SK-N-SH (cell line): ENCODE results near the gene NHSL1. TPM values are rescaled to one million over a fixed set of nuclear protein-coding genes. Genes with fewer than 3 reads are reported as not detected.

ENCODE experiments used
- CTCF ChIA-PET: fragments of 300-600, 350-600 bp; formaldehyde crosslinking; extraction: SDS; loops from one replicate; lab custom pipeline; 2021; lab: Yijun Ruan, JAX
- POLR2A ChIA-PET: fragments of 350-600 bp; sonication (Branson Sonifier 250); formaldehyde crosslinking; extraction: SDS; loops from one replicate; lab custom pipeline; 2020; ENCODE audit warnings: antibody characterized with exemption, inconsistent platforms; lab: Yijun Ruan, JAX
- DNase-seq: peaks from one replicate; pipeline ENCODE4 v3.0.0; 2012
- H2AFZ ChIP-seq: fragments of 200-600 bp; sonication (generic); 2 replicates; pipeline ENCODE4 v1.8.1; 2016; ENCODE audit warnings: antibody characterized with exemption, mild to moderate bottlenecking, low read depth
- H3F3A ChIP-seq: fragments of 200-600 bp; sonication (generic); replicated peaks from 2 replicates; pipeline ENCODE3; 2016; ENCODE audit warnings: antibody characterized with exemption, mild to moderate bottlenecking; ENCODE audit not compliant: insufficient read depth
- H3K27ac ChIP-seq, 2 experiments: fragments of 200-500 bp in 1 of 2; fragments of 200-600 bp in 1 of 2; sonication (Bioruptor generic) in 1 of 2; sonication (generic), shearing (Covaris generic) in 1 of 2; 2 replicates each; pipeline versions ENCODE4 v1.5.1 to v1.6.1; 2014 to 2016; ENCODE audit warnings: low read depth in 2 of 2, inconsistent platforms in 1 of 2, low read length in 1 of 2, mild to moderate bottlenecking in 1 of 2, mixed read lengths in 1 of 2
- H3K27me3 ChIP-seq: fragments of 200-600 bp; sonication (generic), shearing (Covaris generic); 2 replicates; pipeline ENCODE4 v1.6.1; 2016; ENCODE audit warnings: mixed run types; ENCODE audit not compliant: insufficient read depth
- H3K36me3 ChIP-seq, 2 experiments: fragments of 200-500 bp in 1 of 2; fragments of 200-600 bp in 1 of 2; sonication (Bioruptor generic) in 1 of 2; sonication (generic) in 1 of 2; replicated peaks in 1 of 2; 2 replicates each; pipeline versions ENCODE3 to v1.5.1; 2014 to 2016; ENCODE audit warnings: low read length in 1 of 2, mild to moderate bottlenecking in 1 of 2; ENCODE audit not compliant: insufficient read depth in 2 of 2, control insufficient read depth in 1 of 2
- H3K4me1 ChIP-seq, 2 experiments: fragments of 200-500 bp in 1 of 2; fragments of 200-600 bp in 1 of 2; sonication (Bioruptor generic) in 1 of 2; sonication (generic), shearing (Covaris generic) in 1 of 2; 2 replicates each; pipeline versions ENCODE4 v1.5.1 to v1.6.1; 2014 to 2016; ENCODE audit warnings: low read depth in 1 of 2, low read length in 1 of 2, mixed run types in 1 of 2; ENCODE audit not compliant: insufficient read depth in 2 of 2, control insufficient read depth in 1 of 2
- H3K4me2 ChIP-seq: fragments of 200-600 bp; sonication (generic), shearing (Covaris generic); 2 replicates; pipeline ENCODE4 v1.6.1; 2017; ENCODE audit warnings: mixed run types
- H3K4me3 ChIP-seq, 2 experiments: fragments of 200-500 bp in 1 of 2; fragments of 200-600 bp in 1 of 2; sonication (Bioruptor generic) in 1 of 2; sonication (generic), shearing (Covaris generic) in 1 of 2; 2 replicates each; pipeline versions ENCODE4 v1.5.1 to v1.8.1; 2014 to 2016; ENCODE audit warnings: low read depth in 2 of 2, inconsistent platforms in 1 of 2, low read length in 1 of 2, mild to moderate bottlenecking in 1 of 2, mixed read lengths in 1 of 2, moderate library complexity in 1 of 2
- H3K79me2 ChIP-seq: fragments of 200-600 bp; sonication (generic); 2 replicates; pipeline ENCODE4 v1.8.1; 2017; ENCODE audit warnings: mild to moderate bottlenecking; ENCODE audit not compliant: insufficient read depth
- H3K9ac ChIP-seq: fragments of 200-600 bp; sonication (generic); 2 replicates; pipeline ENCODE4 v1.6.1; 2017; ENCODE audit warnings: mixed run types
- H3K9me2 ChIP-seq: fragments of 200-600 bp; sonication (generic); 2 replicates; pipeline ENCODE4 v1.6.1; 2017; ENCODE audit warnings: mixed run types
- H3K9me3 ChIP-seq: fragments of 200-600 bp; sonication (generic); 2 replicates; pipeline ENCODE4 v1.6.1; 2017; ENCODE audit warnings: mixed run types, mild to moderate bottlenecking, moderate library complexity
- H4K20me1 ChIP-seq: fragments of 200-600 bp; sonication (generic); 2 replicates; pipeline ENCODE4 v1.6.1; 2017; ENCODE audit warnings: mild to moderate bottlenecking, mixed run types; ENCODE audit not compliant: insufficient read depth
- EZH2phosphoT487 ChIP-seq: fragments of 200-600 bp; sonication (generic); IDR thresholded peaks from 2 replicates; pipeline ENCODE4 v1.6.1; 2017; ENCODE audit warnings: low read depth, mixed run types, mild to moderate bottlenecking, antibody characterized with exemption, moderate library complexity, borderline replicate concordance
- FOXJ3 ChIP-seq: sonication (generic); formaldehyde crosslinking; IDR thresholded peaks from 2 replicates; pipeline ENCODE4 v1.5.1; 2020; ENCODE audit warnings: mild to moderate bottlenecking, missing genetic modification reagents
- GABPA ChIP-seq: IDR thresholded peaks from 2 replicates; pipeline ENCODE4 v1.4.0; 2012; ENCODE audit warnings: low read depth, mild to moderate bottlenecking
- GATA2 ChIP-seq: sonication (generic); formaldehyde crosslinking; IDR thresholded peaks from 2 replicates; pipeline ENCODE4 v1.5.0; 2020; ENCODE audit warnings: mild to moderate bottlenecking, missing genetic modification reagents
- IRF3 ChIP-seq: fragments of 150-350 bp; IDR thresholded peaks from 2 replicates; pipeline ENCODE4 v1.6.1; 2016; ENCODE audit warnings: mild to moderate bottlenecking, low read depth, low read length
- MAX ChIP-seq: IDR thresholded peaks from 2 replicates; pipeline ENCODE4 v1.4.0; 2012; ENCODE audit warnings: low read depth
- NFIC ChIP-seq: IDR thresholded peaks from 2 replicates; pipeline ENCODE4 v1.4.0; 2012; ENCODE audit warnings: borderline replicate concordance
- NRF1 ChIP-seq: IDR thresholded peaks from 2 replicates; pipeline ENCODE4 v1.6.1; 2012; ENCODE audit warnings: low read depth, mild to moderate bottlenecking, low read length
- PBX3 ChIP-seq: IDR thresholded peaks from 2 replicates; pipeline ENCODE4; 2012
- RAD21 ChIP-seq: IDR thresholded peaks from 2 replicates; pipeline ENCODE4 v1.6.1; 2012; ENCODE audit warnings: mild to moderate bottlenecking, low read length
- RFX5 ChIP-seq: IDR thresholded peaks from 2 replicates; pipeline ENCODE4 v1.6.1; 2012; ENCODE audit warnings: mild to moderate bottlenecking, improper control_type of control experiment, low read length
- RXRA ChIP-seq: IDR thresholded peaks from 2 replicates; pipeline ENCODE4 v1.4.0; 2012; ENCODE audit warnings: low read depth, mild to moderate bottlenecking, borderline replicate concordance
- SIN3A ChIP-seq: IDR thresholded peaks from 2 replicates; pipeline ENCODE4 v1.6.1; 2012; ENCODE audit warnings: low read depth, mild to moderate bottlenecking, low read length, moderate library complexity, borderline replicate concordance
- SMC3 ChIP-seq: IDR thresholded peaks from 2 replicates; pipeline ENCODE4 v1.6.1; 2012; ENCODE audit warnings: low read depth, low read length, improper control_type of control experiment
- TAF1 ChIP-seq: IDR thresholded peaks from 2 replicates; pipeline ENCODE4 v1.6.1; 2012; ENCODE audit warnings: low read depth, mild to moderate bottlenecking, low read length, moderate library complexity, borderline replicate concordance
- TCF12 ChIP-seq: IDR thresholded peaks from 2 replicates; pipeline ENCODE4 v1.4.0; 2012
- TEAD4 ChIP-seq: IDR thresholded peaks from 2 replicates; pipeline ENCODE4 v1.4.0; 2012; ENCODE audit warnings: mild to moderate bottlenecking, borderline replicate concordance; ENCODE audit not compliant: insufficient read depth
- USF1 ChIP-seq: IDR thresholded peaks from 2 replicates; pipeline ENCODE4 v1.4.0; 2012; ENCODE audit warnings: low read depth, borderline replicate concordance
- USF2 ChIP-seq: fragments of 150-350 bp; IDR thresholded peaks from 2 replicates; pipeline ENCODE4 v1.6.1; 2017; ENCODE audit warnings: antibody characterized with exemption, low read length, low read depth, borderline replicate concordance
- WGBS: methylation state at CpG from one replicate; pipeline ENCODE4 v1.1.6; 2017; ENCODE audit warnings: low lambda C conversion rate; 5-methylcytosine and 5-hydroxymethylcytosine counted together
- polyA plus RNA-seq, 3 experiments: library from polyadenylated mRNA; depleted of rRNA; stranded (reverse); fragments of >200 nt; gene quantifications; 2 replicates each; pipeline ENCODE4 v1.2.3, GENCODE V29; 2012

NHSL1 gene
- polyA plus RNA-seq, 1 of the 3 experiments (the other 2 are of a cell fraction), result under 0.01 TPM

- Histone ChIP-seq H3K9me3 (no peaks in the 10 kb centered on the region), H3K4me3 (no peak overlapping the region), H4K20me1 (no peaks in the 10 kb centered on the region), H3K36me3 (no peaks in the 10 kb centered on the region), H3K4me2 (no peak overlapping the region), H3K79me2 (no peaks in the 10 kb centered on the region), H3K27me3 (peaks cover 16% of the 10 kb centered on the region; the same call in 1 of the 2 replicates), H3F3A (no peaks in the 10 kb centered on the region), H3K9ac (no peak overlapping the region), H3K4me1 (peaks cover 0 to 8% of the 10 kb centered on the region in 2 experiments; a peak in 1 of 4 replicates), H3K9me2 (no peaks in the 10 kb centered on the region), H3K27ac (no peak overlapping the region), H2AFZ (no peak overlapping the region)
- TF ChIP-seq IRF3 (no peak), USF1 (no peak), RFX5 (no peak), USF2 (no peak), TCF12 (no peak)
- ChIA-PET POLR2A (no interaction called here), CTCF (interaction anchor here (1.5 kb wide), 1 partner anchor 98 kb away, joined by 4 read pairs; no protein-coding TSS in a partner anchor)
- DNase-seq, result no peak
These were observed 76.4 kb downstream of the NHSL1 start for GRCh38 chr6:138422861-138423260.

- H3K9me3 ChIP-seq, result no peaks in the 10 kb centered on the region
- ChIA-PET CTCF (interaction anchor here (1.6 kb wide), 1 partner anchor 18 kb away, joined by 6 read pairs; the partner anchor contains the start of gene HEBP2), POLR2A (no interaction called here)
- H2AFZ ChIP-seq, result no peak overlapping the region
- H3K4me3 ChIP-seq, result no peak overlapping the region
- 31% methylated on average over 10 of the region's 10 CpGs for WGBS
- H3K4me2 ChIP-seq, result no peak overlapping the region
- peaks cover 16% of the 10 kb centered on the region; the same call in 1 of the 2 replicates for H3K27me3 ChIP-seq
- no peaks in the 10 kb centered on the region for H3K79me2 ChIP-seq
- no peaks in the 10 kb centered on the region for H3K36me3 ChIP-seq
- no peaks in the 10 kb centered on the region for H3K9me2 ChIP-seq
- no peak overlapping the region for H3K27ac ChIP-seq
- peaks cover 0 to 8% of the 10 kb centered on the region in 2 experiments; a peak in 1 of 4 replicates for H3K4me1 ChIP-seq
- H3F3A ChIP-seq, result no peaks in the 10 kb centered on the region
- H3K9ac ChIP-seq, result no peak overlapping the region
- H4K20me1 ChIP-seq, result no peaks in the 10 kb centered on the region
- no peak for DNase-seq
- no peak for TF ChIP-seq GABPA
- no peak for TF ChIP-seq EZH2phosphoT487
- TF ChIP-seq NFIC, result no peak
- TF ChIP-seq PBX3, result no peak
- TF ChIP-seq IRF3, result no peak
- TF ChIP-seq RAD21, result no peak
- TF ChIP-seq RXRA, result no peak
- no peak for TF ChIP-seq SIN3A
- no peak for TF ChIP-seq NRF1
- no peak for TF ChIP-seq SMC3
- no peak for TF ChIP-seq FOXJ3
- no peak for TF ChIP-seq TEAD4
- TF ChIP-seq TAF1, result no peak
- TF ChIP-seq RFX5, result no peak
- TF ChIP-seq GATA2 (CRISPR knock-in tag), result no peak
- TF ChIP-seq MAX, result no peak
- no peak for TF ChIP-seq USF2
These were observed 77.7 kb downstream of the NHSL1 start for GRCh38 chr6:138421608-138422007.
